ENCODE results near the gene TNFRSF14. TPM values are rescaled to one million over a fixed set of nuclear protein-coding genes. Genes with fewer than 3 reads are reported as not detected.
A peak's percentile ranks its signal among the peaks of the same experiment; 100 is the strongest.

TNFRSF14 gene
- total RNA-seq, 2 experiments from 2014 or later: 120 to 123 TPM

DNA sequence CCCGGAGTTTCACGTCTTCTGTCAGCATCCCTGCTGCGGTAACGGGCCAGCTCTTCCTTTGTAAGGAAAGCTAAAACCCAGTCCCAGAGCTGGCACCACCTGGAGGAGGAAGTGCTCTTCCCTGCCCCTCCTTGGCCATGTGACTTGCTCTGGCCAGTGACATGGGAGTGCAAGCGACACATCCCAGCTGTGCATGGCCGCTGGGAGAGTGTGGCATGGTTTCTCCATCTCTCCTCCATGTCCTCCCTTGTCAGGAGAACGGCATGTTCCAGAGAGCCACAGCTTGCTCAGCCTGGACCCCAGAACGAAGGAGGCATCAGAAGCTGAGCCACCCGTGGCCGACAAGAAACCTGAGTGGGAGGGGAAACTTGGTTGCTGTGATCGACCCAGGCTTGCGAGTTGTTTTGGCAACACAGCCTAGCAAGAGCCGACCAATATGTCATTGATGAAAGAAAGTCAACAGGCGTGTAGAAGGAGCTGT is 27.7 kb downstream of the TNFRSF14 start:
- no peaks in the 10 kb centered on the region for H3K9me3 Mint-ChIP-seq
- CTCF ChIA-PET: interaction anchor here (0.5 to 3.8 kb wide), 5 partner anchors 23 to 389 kb away, joined by 3 to 24 read pairs (median 4); partner anchors contain the start of genes FAAP20 and TNFRSF14
- intact Hi-C loops (cut with micrococcal nuclease): loop anchor here (10.0 kb wide), 1 partner anchor 289 kb away; no protein-coding TSS in a partner anchor
- H3K27ac Mint-ChIP-seq: peak overlapping the region; percentile 85
- H3K27me3 Mint-ChIP-seq (ENCODE audit: low read depth): no peaks in the 10 kb centered on the region
- H3K4me3 Mint-ChIP-seq: peak overlapping the region; percentile 80
- DNase-seq: peak; percentile 54
- peaks cover 6% of the 10 kb centered on the region for H3K36me3 Mint-ChIP-seq (ENCODE audit: low read depth)
- peaks cover 65% of the 10 kb centered on the region for H3K4me1 Mint-ChIP-seq (ENCODE audit: low read depth)

DNA sequence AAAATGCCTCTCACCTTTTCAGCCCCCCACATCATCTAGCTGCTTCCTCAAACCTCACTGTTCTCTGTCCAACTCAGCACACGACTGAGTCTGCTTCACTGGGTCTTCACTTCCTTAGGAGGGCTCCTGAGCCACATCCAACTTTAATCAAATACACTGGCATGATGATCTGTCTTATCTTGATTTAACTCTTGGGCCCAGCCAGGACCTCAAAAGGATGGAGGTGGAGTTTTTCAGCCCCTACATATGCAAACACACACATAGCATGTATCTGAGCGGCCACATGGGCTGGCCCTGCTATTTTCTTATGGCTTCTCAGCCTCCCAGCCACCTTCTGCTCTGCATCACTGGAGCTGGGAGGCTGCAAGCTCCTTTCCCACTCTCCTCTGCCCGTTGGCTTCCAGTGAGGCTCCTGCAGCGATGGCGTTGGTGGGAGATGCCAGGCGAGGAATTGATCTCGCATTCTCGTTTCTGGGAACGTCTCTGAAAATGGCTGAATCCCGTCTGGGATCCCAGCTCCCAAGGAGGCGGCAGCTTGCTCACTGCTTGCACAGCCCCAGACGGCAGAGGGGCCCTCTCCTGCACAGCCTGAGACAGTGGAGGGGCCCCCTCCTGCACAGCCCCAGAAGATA is 28.6 kb downstream of the TNFRSF14 start:
- H3K4me1 Mint-ChIP-seq (ENCODE audit: low read depth): peaks cover 58% of the 10 kb centered on the region
- peaks cover 6% of the 10 kb centered on the region for H3K36me3 Mint-ChIP-seq (ENCODE audit: low read depth)
- peak overlapping the region; percentile 85 for H3K27ac Mint-ChIP-seq
- no peaks in the 10 kb centered on the region for H3K9me3 Mint-ChIP-seq
- intact Hi-C loops (cut with micrococcal nuclease): loop anchor here (1.0 to 10.0 kb wide), 3 partner anchors 29 to 290 kb away; partner anchors contain the start of gene TNFRSF14
- no peak for DNase-seq
- H3K27me3 Mint-ChIP-seq (ENCODE audit: low read depth): no peaks in the 10 kb centered on the region
- peak overlapping the region; percentile 80 for H3K4me3 Mint-ChIP-seq
- CTCF ChIA-PET: interaction anchor here (0.6 to 3.8 kb wide), 5 partner anchors 22 to 390 kb away, joined by 3 to 24 read pairs (median 3); partner anchors contain the start of gene FAAP20

DNA sequence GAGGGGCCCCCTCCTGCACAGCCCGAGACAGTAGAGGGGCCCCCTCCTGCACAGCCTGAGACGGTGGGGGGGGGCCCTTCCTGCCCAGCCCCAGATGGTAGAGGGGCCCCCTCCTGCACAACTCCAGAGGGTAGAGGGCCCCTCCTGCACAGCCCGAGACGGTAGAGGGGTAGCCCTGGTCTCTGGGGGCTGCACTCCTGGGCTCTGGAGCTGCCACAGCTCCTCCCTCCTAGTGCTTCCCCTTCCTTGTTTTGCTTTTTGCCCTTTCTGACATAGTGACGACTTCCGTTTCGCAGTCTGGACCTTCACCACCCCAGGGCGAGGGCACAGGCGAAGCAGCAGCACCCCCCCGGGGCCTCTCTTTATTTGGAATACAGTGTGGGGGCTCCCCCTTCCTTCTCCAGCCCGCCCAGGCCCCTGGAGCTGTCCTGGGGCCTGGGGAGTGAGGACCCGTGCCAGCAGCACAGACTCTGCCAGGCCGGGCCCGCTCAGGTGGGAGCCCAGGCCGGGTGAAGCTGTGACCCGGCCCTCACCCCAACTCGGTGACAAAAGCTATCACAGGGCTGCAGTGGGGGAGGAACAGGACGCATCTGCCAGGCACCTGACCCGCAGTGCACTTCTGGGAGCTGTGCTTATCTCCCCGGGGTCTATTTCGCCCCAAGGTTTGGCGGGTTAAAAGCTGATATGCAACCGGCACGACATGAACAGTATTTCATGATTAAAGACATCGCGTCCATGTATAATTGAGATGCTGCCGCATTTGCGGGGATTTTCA is 29.3 kb downstream of the TNFRSF14 start:
- Mint-ChIP-seq H3K27ac (peak overlapping the region; percentile 85), H3K9me3 (no peaks in the 10 kb centered on the region), H3K27me3 (ENCODE audit: low read depth) (no peaks in the 10 kb centered on the region), H3K4me3 (peak overlapping the region; percentile 80), H3K36me3 (ENCODE audit: low read depth) (peaks cover 6% of the 10 kb centered on the region), H3K4me1 (ENCODE audit: low read depth) (peaks cover 53% of the 10 kb centered on the region)
- DNase-seq: peak; percentile 88
- CTCF ChIA-PET: interaction anchor here (0.6 to 3.8 kb wide), 8 partner anchors 9 to 577 kb away, joined by 3 to 24 read pairs (median 4); partner anchors contain the start of gene TNFRSF14
- intact Hi-C loops (cut with micrococcal nuclease): loop anchor here (1.0 to 10.0 kb wide), 8 partner anchors 7 to 391 kb away; partner anchors contain the start of genes FAAP20, PANK4, PEX10 and TNFRSF14

DNA sequence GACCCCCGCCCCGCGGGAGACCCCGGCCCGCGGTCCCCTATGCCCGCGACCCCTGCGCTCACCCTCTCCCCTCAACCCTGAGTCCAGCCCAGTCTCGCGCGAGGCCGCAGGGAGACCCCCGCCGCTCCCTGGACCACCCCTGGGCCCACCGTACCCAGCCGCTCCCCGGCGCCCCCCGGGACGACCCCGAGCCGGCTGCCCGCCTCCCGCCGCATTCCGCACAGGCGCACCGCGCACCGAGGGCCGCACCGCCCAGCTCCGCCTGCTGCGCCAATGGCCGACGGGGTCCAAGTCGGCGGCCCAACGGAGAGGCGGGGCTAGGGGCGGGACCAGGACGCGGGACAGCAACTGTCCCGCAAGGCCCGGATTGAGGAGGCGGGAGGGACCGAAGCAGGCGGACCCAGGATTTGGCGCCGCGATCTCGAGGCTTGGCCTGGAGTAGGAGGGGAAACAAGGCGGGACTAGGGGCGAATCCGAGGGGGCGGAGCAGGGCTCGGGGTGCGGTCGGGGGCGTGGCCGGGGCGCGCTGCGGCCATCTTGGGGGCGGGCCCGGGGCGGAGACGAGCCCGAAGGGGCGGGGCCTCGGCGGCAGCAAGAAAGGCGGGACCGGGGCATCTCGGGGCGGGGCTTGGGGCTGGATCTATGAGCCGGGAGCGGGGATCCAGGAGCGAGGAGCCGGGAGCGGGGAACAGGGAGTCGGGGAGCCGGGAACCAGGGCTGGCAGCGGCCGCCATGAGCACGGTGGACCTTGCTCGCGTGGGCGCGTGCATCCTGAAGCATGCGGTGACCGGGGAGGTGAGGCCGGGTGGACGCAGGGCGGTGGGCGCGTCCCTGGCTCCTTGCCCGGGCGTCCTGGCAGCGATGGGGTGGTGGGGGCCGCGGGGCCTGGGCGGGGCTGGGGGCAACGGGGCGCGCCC is 30.2 kb downstream of the TNFRSF14 start, which contains the start of gene PRXL2B:
PRXL2B (plus strand) TSS at position 624 of the 917 bp plus-strand sequence; CDS start at position 733, 109 bp downstream.
- Mint-ChIP-seq H3K4me3 (peak within 1 kb of the TSS; percentile 80), H3K27me3 (ENCODE audit: low read depth) (no peaks in the 10 kb centered on the region), H3K27ac (peak within 1 kb of the TSS; percentile 91), H3K4me1 (ENCODE audit: low read depth) (peaks cover 46% of the 10 kb centered on the region), H3K9me3 (no peaks in the 10 kb centered on the region), H3K36me3 (ENCODE audit: low read depth) (peaks cover 5% of the 10 kb centered on the region)
- CTCF ChIA-PET: interaction anchor here (0.6 to 3.8 kb wide), 6 partner anchors 10 to 392 kb away, joined by 3 to 24 read pairs (median 4); partner anchors contain the start of genes FAAP20 and TNFRSF14
- intact Hi-C loops (cut with micrococcal nuclease): loop anchor here (1.0 to 10.0 kb wide), 6 partner anchors 8 to 392 kb away; partner anchors contain the start of genes FAAP20, PANK4 and PEX10
- peak; percentile 99 for DNase-seq

DNA sequence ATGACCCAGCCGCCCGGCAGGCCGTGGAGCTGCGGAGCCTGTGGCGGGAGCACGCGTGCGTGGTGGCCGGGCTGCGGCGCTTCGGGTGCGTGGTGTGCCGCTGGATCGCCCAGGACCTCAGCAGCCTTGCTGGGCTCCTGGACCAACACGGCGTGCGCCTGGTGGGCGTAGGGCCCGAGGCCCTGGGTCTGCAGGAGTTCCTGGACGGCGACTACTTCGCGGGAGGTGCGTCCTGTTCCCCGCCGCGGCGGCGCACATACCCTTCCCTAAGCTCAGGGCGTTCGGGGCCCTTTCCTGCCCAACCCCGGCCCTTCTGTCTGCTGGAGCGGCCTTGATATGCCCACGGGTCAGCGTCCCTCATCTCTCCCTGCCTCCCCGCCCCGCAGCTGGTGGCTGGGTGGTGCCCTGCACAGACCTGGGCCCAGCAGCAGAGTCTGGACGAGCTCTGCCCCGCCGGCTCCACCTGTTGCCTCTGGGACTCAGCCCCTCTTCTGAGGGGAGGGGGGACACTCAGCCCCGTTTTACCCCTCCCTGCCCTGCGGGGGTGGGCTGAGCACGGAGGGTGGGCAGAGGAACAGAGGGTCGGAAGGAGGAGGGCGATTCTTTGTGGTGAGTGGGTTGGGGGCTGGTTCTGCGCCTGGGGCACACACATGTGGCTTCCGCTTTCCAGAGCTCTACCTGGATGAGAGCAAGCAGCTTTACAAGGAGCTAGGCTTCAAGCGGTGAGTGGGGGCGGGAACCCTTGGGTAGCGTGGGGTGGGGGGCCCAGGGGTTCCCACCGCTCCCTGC is 31.1 kb downstream of the TNFRSF14 start:
- Mint-ChIP-seq H3K9me3 (no peaks in the 10 kb centered on the region), H3K27ac (no peak overlapping the region), H3K36me3 (ENCODE audit: low read depth) (peaks cover 3% of the 10 kb centered on the region), H3K4me3 (peak overlapping the region; percentile 80), H3K27me3 (ENCODE audit: low read depth) (no peaks in the 10 kb centered on the region), H3K4me1 (ENCODE audit: low read depth) (peaks cover 41% of the 10 kb centered on the region)
- peak; percentile 47 for DNase-seq
- intact Hi-C loops (cut with micrococcal nuclease): loop anchor here (2.0 to 10.0 kb wide), 2 partner anchors 292 to 392 kb away; partner anchors contain the start of gene FAAP20
- CTCF ChIA-PET: interaction anchor here (1.0 kb wide), 1 partner anchor 392 kb away, joined by 3 read pairs; the partner anchor contains the start of gene FAAP20

DNA sequence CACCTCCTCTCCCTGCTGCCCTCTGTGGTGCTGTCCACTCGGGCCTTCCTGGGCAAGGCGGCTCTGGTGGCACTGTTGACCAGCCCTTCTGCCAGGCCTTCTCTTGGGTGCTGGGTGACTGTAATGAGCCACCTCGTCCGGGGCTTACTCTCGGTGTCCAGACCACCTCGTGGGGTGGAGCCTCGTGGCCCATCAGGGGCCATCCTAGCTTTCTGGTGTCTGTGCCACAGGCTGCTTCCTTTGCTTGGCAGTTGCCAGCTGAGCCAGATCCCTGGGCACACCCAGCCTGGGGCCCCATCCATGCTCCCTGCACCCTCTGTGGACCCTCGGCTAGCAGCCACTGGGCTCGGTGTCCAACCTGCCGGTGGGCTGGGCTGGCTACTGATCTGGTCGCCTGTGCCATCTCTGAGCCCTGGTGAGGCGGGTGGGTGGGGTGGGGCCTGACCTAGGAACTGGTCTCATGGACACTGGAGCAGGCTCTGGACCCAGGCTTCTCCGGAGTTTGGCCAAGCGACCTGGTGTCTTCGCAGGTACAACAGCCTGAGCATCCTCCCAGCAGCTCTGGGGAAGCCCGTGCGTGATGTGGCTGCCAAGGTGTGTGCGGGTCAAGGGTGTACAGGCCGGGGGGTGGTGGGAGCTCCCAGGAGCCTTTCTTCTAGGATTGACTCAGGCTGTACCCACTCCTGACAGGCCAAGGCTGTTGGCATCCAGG is 31.8 kb downstream of the TNFRSF14 start:
- intact Hi-C loops (cut with micrococcal nuclease): loop anchor here (2.0 to 10.0 kb wide), 2 partner anchors 293 to 393 kb away; partner anchors contain the start of gene FAAP20
- peaks cover 37% of the 10 kb centered on the region for H3K4me1 Mint-ChIP-seq (ENCODE audit: low read depth)
- CTCF ChIA-PET: no interaction called here
- no peak overlapping the region for H3K27ac Mint-ChIP-seq
- H3K9me3 Mint-ChIP-seq: no peaks in the 10 kb centered on the region
- no peak for DNase-seq
- no peaks in the 10 kb centered on the region for H3K27me3 Mint-ChIP-seq (ENCODE audit: low read depth)
- H3K36me3 Mint-ChIP-seq (ENCODE audit: low read depth): peaks cover 3% of the 10 kb centered on the region
- peak overlapping the region; percentile 80 for H3K4me3 Mint-ChIP-seq

DNA sequence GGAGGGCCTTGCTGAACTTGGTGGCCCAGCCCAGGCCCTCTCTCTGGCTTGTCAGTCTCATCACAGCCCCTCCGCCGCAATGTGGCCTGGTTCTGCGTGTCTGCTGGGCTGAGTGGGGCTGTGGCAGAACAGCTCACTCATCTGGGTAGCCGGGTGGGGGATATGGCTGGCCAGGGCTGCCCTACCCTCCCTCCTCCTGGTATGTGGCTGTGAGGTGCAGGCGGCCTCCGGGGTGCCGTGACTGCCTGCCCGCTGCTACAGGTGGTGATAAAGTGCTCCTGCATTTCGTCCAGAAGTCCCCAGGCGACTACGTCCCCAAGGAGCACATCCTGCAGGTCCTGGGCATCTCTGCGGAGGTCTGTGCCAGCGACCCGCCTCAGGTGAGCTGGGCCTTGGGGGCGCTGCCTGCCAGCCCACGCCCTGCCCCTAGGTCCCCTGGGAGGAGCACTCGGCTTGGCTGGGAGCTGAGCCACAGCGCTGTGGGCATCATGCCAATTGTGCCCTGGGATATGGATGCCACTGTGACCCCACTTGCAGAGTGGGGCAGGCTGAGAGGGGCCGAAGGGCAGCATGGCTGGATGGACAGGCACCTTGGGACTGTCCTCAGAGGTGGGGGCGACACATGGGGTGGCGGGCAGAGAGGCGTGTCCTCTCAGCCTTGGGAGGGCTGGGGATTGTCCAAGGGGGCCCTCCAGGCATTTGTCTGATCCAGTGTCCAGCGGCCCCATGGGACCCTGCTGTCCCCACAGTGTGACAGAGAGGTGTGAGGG is 32.7 kb downstream of the TNFRSF14 start:
- Mint-ChIP-seq H3K4me1 (ENCODE audit: low read depth) (peaks cover 29% of the 10 kb centered on the region), H3K27me3 (ENCODE audit: low read depth) (no peaks in the 10 kb centered on the region), H3K4me3 (no peak overlapping the region), H3K9me3 (no peaks in the 10 kb centered on the region), H3K36me3 (ENCODE audit: low read depth) (peaks cover 3% of the 10 kb centered on the region), H3K27ac (no peak overlapping the region)
- intact Hi-C loops (cut with micrococcal nuclease): loop anchor here (10.0 kb wide), 1 partner anchor 294 kb away; no protein-coding TSS in a partner anchor
- no peak for DNase-seq
- CTCF ChIA-PET: no interaction called here

DNA sequence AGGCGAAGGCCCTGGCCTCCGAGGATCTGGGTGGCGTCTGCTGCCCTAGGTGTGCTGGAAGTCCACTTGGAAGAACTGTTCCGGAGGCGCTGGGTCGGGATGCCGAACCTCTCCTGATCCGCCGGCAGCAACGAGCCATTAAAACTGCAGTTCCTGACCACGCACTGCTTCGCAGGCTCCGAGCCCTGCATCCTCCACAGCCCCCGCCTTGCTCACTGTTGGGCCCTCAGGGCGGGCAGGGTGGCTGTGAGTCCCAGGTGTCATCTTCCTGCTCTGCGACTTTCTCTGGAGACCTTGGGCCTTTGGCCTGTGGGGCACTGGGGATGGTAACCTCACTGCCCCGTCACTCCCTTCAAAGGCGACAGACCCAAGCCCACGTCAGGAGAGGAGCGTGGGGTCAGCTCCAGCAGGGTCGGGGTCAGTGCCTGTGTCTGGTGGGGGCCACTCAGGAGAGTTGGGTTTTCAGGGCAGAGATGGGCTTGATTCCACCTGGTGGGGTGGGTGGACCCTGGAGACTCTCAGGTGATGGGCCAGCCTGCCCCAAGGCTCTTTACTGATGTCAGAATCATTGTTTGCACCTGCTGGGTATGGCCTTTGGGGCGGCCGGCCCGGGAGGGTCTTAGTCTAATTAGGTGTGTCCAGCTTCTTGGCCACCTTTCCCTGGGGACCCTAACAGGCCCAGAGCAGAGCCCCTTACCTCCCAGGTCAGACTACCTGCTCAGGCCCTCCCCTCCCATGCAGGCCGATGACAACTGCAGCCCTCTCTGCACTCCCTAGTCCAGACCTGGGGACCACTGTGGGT is 33.5 kb downstream of the TNFRSF14 start:
- intact Hi-C loops (cut with micrococcal nuclease): loop anchor here (10.0 kb wide), 1 partner anchor 295 kb away; no protein-coding TSS in a partner anchor
- CTCF ChIA-PET: no interaction called here
- no peak for DNase-seq

More for the DNA sequence above, 33.5 kb downstream of the TNFRSF14 start:
- Mint-ChIP-seq H3K4me3 (no peak overlapping the region), H3K27me3 (ENCODE audit: low read depth) (no peaks in the 10 kb centered on the region), H3K9me3 (no peaks in the 10 kb centered on the region), H3K36me3 (ENCODE audit: low read depth) (peaks cover 1% of the 10 kb centered on the region), H3K27ac (no peak overlapping the region), H3K4me1 (ENCODE audit: low read depth) (peaks cover 21% of the 10 kb centered on the region)

All from activated naive CD4-positive, alpha-beta T cell treated with anti-CD3 and anti-CD28 coated beads for 36 hours (primary cell).